A549 (cell line): ENCODE data around the gene FAM174C. TPM values are rescaled to one million over a fixed set of nuclear protein-coding genes. Genes with fewer than 3 reads are reported as not detected.

Experiments used
- ATAC-seq, 2 experiments: fragments of 200-7000 bp in 1 of 2; fragments of >200 bp in 1 of 2; cut with Nextera tagmentation in 1 of 2; cut with Tn5 transposase in 1 of 2; 3 replicates each; pipeline versions ENCODE4 v1.8.0 to v1.9.1; 2018 to 2020; ENCODE audit warnings: mild to moderate bottlenecking in 1 of 2, moderate library complexity in 1 of 2
- CTCF ChIA-PET: fragments of 300-600 bp; sonication (Branson Sonifier 250); formaldehyde crosslinking; extraction: SDS; loops from one replicate; lab custom pipeline; 2021; ENCODE audit warnings: antibody characterized with exemption, inconsistent platforms; lab: Yijun Ruan, JAX
- POLR2A ChIA-PET: fragments of 350-600 bp; formaldehyde crosslinking; extraction: SDS; loops from one replicate; lab custom pipeline; 2021; ENCODE audit warnings: antibody characterized with exemption, inconsistent platforms; lab: Yijun Ruan, JAX
- DNase-seq, 2 experiments: peaks; one replicate each; pipeline versions ENCODE4 v3.0.0 to v3.0.0-alpha.2; 2011 to 2016; ENCODE audit warnings: low read depth in 1 of 2, low spot score in 1 of 2
- FAIRE-seq: peaks from 2 replicates; lab custom pipeline; 2011; peaks lifted over from hg19 to GRCh38; lab: Jason Lieb, UNC
- H3K27ac ChIP-seq, 2 experiments: fragments of >200 bp; sonication (Bioruptor Twin); formaldehyde crosslinking; 3 replicates each; pipeline ENCODE4 v1.5.1; 2016 to 2017
- H3K4me1 ChIP-seq: fragments of >200 bp; sonication (Bioruptor Twin); formaldehyde crosslinking; 3 replicates; pipeline ENCODE4 v1.6.1; 2016
- H3K4me2 ChIP-seq: fragments of >200 bp; sonication (Bioruptor Twin); formaldehyde crosslinking; 3 replicates; pipeline ENCODE4 v1.6.1; 2016
- H3K4me3 ChIP-seq: fragments of >200 bp; sonication (Bioruptor Twin); formaldehyde crosslinking; 3 replicates; pipeline ENCODE4 v1.5.1; 2016
- H3K9me3 ChIP-seq: fragments of >200 bp; sonication (Bioruptor Twin); formaldehyde crosslinking; 3 replicates; pipeline ENCODE4 v1.6.1; 2016
- BCL3 ChIP-seq: fragments of >200 bp; sonication (Bioruptor Twin); formaldehyde crosslinking; IDR thresholded peaks from 3 replicates; pipeline ENCODE4 v1.6.1; 2016
- CBX2 ChIP-seq: fragments of 200-600 bp; sonication (generic); IDR thresholded peaks from 2 replicates; pipeline ENCODE4 v1.6.1; 2016; ENCODE audit warnings: low read depth, mild to moderate bottlenecking, borderline replicate concordance
- CEBPB ChIP-seq, 2 experiments: fragments of >200 bp in 1 of 2; sonication (Bioruptor Twin) in 1 of 2; formaldehyde crosslinking in 1 of 2; IDR thresholded peaks; 2 replicates each; pipeline ENCODE4 v1.6.1; 2012 to 2016
- CTCF ChIP-seq: fragments of >200 bp; sonication (Bioruptor Twin); formaldehyde crosslinking; IDR thresholded peaks from 3 replicates; pipeline ENCODE4 v1.5.1; 2016
- EHF ChIP-seq: fragments of 250-450 bp; sonication (Bioruptor Pico); IDR thresholded peaks from 2 replicates; pipeline ENCODE4 v1.5.0; 2020; ENCODE audit warnings: mild to moderate bottlenecking
- EHMT2 ChIP-seq: fragments of 200-600 bp; sonication (generic); IDR thresholded peaks from 2 replicates; pipeline ENCODE4 v1.6.1; 2016; ENCODE audit warnings: antibody characterized with exemption, low read depth, mild to moderate bottlenecking, moderate library complexity
- ESRRA ChIP-seq: fragments of 150-350 bp; IDR thresholded peaks from 2 replicates; pipeline ENCODE4 v1.6.1; 2014; ENCODE audit warnings: mild to moderate bottlenecking, low read length, borderline replicate concordance
- HDAC2 ChIP-seq: fragments of 200-600 bp; sonication (generic); IDR thresholded peaks from 2 replicates; pipeline ENCODE4 v1.6.1; 2016
- HMGXB4 ChIP-seq: fragments of 250-450 bp; sonication (Bioruptor Pico); IDR thresholded peaks from 2 replicates; pipeline ENCODE4 v1.5.0; 2021; ENCODE audit warnings: mild to moderate bottlenecking, moderate library complexity, borderline replicate concordance
- HOXB13 ChIP-seq: fragments of 250-450 bp; sonication (Bioruptor Pico); IDR thresholded peaks from 2 replicates; pipeline ENCODE4 v1.5.0; 2020; ENCODE audit warnings: low read depth, mild to moderate bottlenecking, moderate library complexity
- JUN ChIP-seq, 2 experiments: fragments of >200 bp; sonication (Bioruptor Twin); formaldehyde crosslinking; IDR thresholded peaks; 2 replicates in 1 of 2; 3 replicates in 1 of 2; pipeline ENCODE4 v1.6.1; 2016 to 2017
- JUNB ChIP-seq: fragments of >200 bp; sonication (Bioruptor Twin); formaldehyde crosslinking; IDR thresholded peaks from 2 replicates; pipeline ENCODE4 v1.6.1; 2016
- KDM1A ChIP-seq: fragments of 200-600 bp; sonication (generic); IDR thresholded peaks from 2 replicates; pipeline ENCODE4 v1.6.1; 2016; ENCODE audit warnings: low read depth, mild to moderate bottlenecking
- MAFK ChIP-seq: fragments of 450-650 bp; IDR thresholded peaks from 2 replicates; pipeline ENCODE4 v1.6.1; 2014; ENCODE audit not compliant: partially characterized antibody
- MAX ChIP-seq: IDR thresholded peaks from 2 replicates; pipeline ENCODE4 v1.6.1; 2012
- POLR2A ChIP-seq: IDR thresholded peaks from 2 replicates; pipeline ENCODE4 v1.6.1; 2012; ENCODE audit warnings: mild to moderate bottlenecking, low read length
- RAD21 ChIP-seq, 2 experiments: fragments of >200 bp in 1 of 2; sonication (Bioruptor Twin) in 1 of 2; formaldehyde crosslinking in 1 of 2; IDR thresholded peaks in 1 of 2; conservative IDR thresholded peaks in 1 of 2; 2 replicates in 1 of 2; 3 replicates in 1 of 2; pipeline ENCODE4 v1.6.1; 2012 to 2018; ENCODE audit warnings: inconsistent platforms in 1 of 2
- RNF2 ChIP-seq: fragments of 200-600 bp; sonication (generic); IDR thresholded peaks from 2 replicates; pipeline ENCODE4 v1.6.1; 2016; ENCODE audit warnings: low read depth, mild to moderate bottlenecking, antibody characterized with exemption, moderate library complexity, borderline replicate concordance
- SMC3 ChIP-seq: fragments of >200 bp; sonication (Bioruptor Twin); formaldehyde crosslinking; IDR thresholded peaks from 3 replicates; pipeline ENCODE4 v1.6.1; 2018; ENCODE audit warnings: inconsistent platforms
- SREBF2 ChIP-seq: fragments of 450-650 bp; IDR thresholded peaks from 2 replicates; pipeline ENCODE4 v1.6.1; 2014; ENCODE audit warnings: mild to moderate bottlenecking, moderate library complexity
- ZC3H11A ChIP-seq: fragments of 450-650 bp; IDR thresholded peaks from 2 replicates; pipeline ENCODE4 v1.6.1; 2014; ENCODE audit warnings: antibody characterized with exemption, mild to moderate bottlenecking
- WGBS: methylation state at CpG from one replicate; pipeline ENCODE4 v1.1.6; 2017; ENCODE audit errors: missing lambda C conversion rate; 5-methylcytosine and 5-hydroxymethylcytosine counted together
- polyA plus RNA-seq, 4 experiments: library from polyadenylated mRNA; depleted of rRNA in 3 of 4; stranded (reverse); fragments of >200 nt; fragmentation: RNase III in 1 of 4; extraction: RNeasy Plus Mini Kit Qiagen cat#74134 plus additional on column Dnase treatment in 1 of 4; gene quantifications; 2 replicates in 3 of 4; 3 replicates in 1 of 4; pipeline ENCODE4 v1.2.3, GENCODE V29; 2011 to 2017
- TF ChIP-seq, protein P1 (sequence below): IDR thresholded peaks from 2 replicates; pipeline ENCODE4 v1.6.1; 2012; ENCODE audit warnings: low read depth, borderline replicate concordance

The FAM174C gene
- polyA plus RNA-seq, 2 of the 4 experiments (the other 2 are of a cell fraction), result 24.8 to 37.1 TPM

DNA sequence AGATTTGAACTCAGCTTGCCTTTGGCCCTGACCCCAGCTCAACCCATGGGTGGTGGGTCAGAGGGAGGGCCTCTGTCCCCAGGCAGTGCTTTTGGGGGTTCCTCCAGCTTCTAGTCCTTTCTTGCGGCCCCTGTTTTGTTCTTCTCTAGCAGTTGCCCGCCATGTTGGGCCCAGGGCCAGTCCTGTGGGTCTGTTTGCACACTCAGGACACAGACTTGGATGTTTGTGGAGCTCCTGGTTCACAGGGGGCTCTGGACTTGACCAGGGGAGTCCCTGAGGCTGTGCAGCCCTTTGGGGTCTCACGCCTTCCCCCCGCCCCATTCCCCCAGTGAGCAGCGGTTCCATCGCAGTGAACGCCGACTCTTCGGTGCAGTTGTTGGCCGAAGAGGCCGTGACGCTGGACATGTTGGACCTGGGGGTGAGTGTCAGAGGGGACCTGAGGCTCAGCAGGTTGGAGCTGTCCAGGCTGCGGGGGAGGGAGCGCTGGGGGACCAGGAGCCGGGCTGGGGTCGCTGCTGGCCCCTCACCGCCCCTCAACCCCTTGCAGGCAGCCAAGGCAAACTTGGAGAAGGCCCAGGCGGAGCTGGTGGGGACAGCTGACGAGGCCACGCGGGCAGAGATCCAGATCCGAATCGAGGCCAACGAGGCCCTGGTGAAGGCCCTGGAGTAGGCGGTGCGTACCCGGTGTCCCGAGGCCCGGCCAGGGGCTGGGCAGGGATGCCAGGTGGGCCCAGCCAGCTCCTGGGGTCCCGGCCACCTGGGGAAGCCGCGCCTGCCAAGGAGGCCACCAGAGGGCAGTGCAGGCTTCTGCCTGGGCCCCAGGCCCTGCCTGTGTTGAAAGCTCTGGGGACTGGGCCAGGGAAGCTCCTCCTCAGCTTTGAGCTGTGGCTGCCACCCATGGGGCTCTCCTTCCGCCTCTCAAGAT, 31.3 kb upstream of the FAM174C start:
- H3K4me1 ChIP-seq, result peaks cover 61% of the 10 kb centered on the region
- peak overlapping the region; percentile 76 to 91 for H3K27ac ChIP-seq
- ChIA-PET POLR2A (interaction anchor here (0.6 to 4.5 kb wide), 7 partner anchors 9 to 611 kb away, joined by 3 to 98 read pairs (median 9); partner anchors contain the start of genes CIRBP and FAM174C), CTCF (interaction anchor here (0.6 to 7.5 kb wide), 24 partner anchors 12 to 460 kb away, joined by 3 to 500 read pairs (median 5); partner anchors contain the start of genes ARHGAP45, CIRBP, FAM174C and POLR2E)
- TF ChIP-seq CEBPB (IDR thresholded peaks at IDR 0.05) (0 out of 4 replicates have a peak, but pooled peaks of 1 of the 2 experiments have one; percentile 12), HMGXB4 (CRISPR knock-in tag) (no peak), POLR2A (no peak), SMC3 (peak; percentile 68), RAD21 (conservative IDR thresholded peaks at IDR 0.05 in 1 of 2, IDR thresholded peaks at IDR 0.05 in 1 of 2) (peak; percentile 73 to 87), ZC3H11A (no peak), HDAC2 (no peak), EHMT2 (no peak), EHF (CRISPR knock-in tag) (no peak), BCL3 (no peak), HOXB13 (CRISPR knock-in tag) (no peak), KDM1A (no peak), CTCF (peak; percentile 80), MAX (no peak), SREBF2 (no peak), JUNB (no peak), ESRRA (no peak), CBX2 (no peak), JUN (IDR thresholded peaks at IDR 0.05) (0 out of 5 replicates have a peak, but pooled peaks of 1 of the 2 experiments have one; percentile 5), RNF2 (no peak), MAFK (no peak)
- TF ChIP-seq, protein P1, sequence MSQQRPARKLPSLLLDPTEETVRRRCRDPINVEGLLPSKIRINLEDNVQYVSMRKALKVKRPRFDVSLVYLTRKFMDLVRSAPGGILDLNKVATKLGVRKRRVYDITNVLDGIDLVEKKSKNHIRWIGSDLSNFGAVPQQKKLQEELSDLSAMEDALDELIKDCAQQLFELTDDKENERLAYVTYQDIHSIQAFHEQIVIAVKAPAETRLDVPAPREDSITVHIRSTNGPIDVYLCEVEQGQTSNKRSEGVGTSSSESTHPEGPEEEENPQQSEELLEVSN, result no peak
- WGBS, result 60% methylated on average over 19 of the region's 33 CpGs
- ATAC-seq (peak; percentile 33 to 70), FAIRE-seq (no peak), DNase-seq (peak; percentile 79 to 84)
- H3K4me2 ChIP-seq, result peak overlapping the region; percentile 86
- no peaks in the 10 kb centered on the region for H3K9me3 ChIP-seq
- H3K4me3 ChIP-seq, result peak overlapping the region; percentile 31; the same call in 2 of the 3 replicates
